HG03039 (cell line): ENCODE data around the gene NEU4.
"Not testable (repeated sequence)": the region's sequence is repeated elsewhere in the genome, so short reads cannot be mapped to it uniquely, and the experiment has no call there.

Source experiments
- ATAC-seq: cut with Tn5 transposase; IDR thresholded peaks from one replicate; pipeline ENCODE4 v1.9.1; 2021; ENCODE audit warnings: mild to moderate bottlenecking, moderate library complexity; ENCODE audit not compliant: unreplicated experiment

NEU4 gene

DNA sequence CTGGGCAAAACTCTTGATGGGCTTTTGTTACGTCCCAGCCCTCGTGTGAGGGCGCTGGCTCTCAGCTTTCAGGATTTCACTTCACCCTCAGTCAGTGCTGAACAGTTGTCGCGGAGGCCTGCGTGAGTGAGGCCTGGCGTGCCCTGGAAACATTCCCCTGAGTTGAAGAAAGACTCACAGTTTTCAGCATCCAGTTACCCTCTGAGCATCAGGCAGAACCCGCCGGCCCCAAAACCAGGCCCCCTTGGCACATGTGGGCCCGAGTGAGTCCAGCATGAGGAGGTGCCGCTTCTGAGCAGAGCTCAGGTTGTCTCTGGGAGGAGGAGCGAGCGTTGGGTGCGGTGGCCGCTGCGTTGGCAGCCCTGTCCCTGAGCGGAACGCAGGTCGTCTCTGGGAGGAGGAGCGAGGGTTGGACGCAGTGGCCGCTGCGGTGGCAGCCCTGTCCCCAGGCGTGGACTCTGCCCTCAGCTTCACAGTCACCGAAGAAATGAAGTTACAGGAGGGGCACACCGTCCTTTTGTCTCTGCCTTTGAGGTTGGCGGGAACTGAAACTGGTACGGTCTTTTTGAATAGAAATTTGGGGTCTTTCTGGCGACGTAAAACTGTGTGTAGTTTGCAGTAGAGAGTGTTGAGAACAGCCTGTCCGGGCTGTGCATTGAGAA, at the start of gene NEU4:
TSS of gene NEU4 (plus strand) at position 473 of the 662 bp plus-strand sequence. CDS start 5,292 bp downstream, outside the sequence.
- ATAC-seq, result no peak

GRCh38 chr2:241759893-241760292, 49.1 kb upstream of the NEU4 start:
- not testable (repeated sequence) for ATAC-seq

DNA sequence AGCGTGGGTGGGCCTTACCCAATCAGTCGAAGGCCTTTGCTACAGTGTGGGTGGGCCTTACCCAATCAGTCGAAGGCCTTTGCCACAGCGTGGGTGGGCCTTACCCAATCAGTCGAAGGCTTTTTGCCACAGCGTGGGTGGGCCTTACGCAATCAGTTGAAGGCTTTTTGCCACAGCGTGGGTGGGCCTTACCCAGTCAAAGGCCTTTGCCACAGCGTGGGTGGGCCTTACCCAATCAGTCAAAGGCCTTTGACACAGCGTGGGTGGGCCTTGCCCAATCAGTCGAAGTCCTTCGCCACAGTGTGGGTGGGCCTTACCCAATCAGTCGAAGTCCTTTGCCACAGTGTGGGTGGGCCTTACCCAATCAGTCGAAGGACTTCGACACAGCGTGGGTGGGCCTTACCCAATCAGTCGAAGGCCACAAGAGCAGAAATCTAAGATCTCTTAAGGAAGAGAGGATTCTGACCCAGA, 48.7 kb upstream of the NEU4 start:
- no peak for ATAC-seq

DNA sequence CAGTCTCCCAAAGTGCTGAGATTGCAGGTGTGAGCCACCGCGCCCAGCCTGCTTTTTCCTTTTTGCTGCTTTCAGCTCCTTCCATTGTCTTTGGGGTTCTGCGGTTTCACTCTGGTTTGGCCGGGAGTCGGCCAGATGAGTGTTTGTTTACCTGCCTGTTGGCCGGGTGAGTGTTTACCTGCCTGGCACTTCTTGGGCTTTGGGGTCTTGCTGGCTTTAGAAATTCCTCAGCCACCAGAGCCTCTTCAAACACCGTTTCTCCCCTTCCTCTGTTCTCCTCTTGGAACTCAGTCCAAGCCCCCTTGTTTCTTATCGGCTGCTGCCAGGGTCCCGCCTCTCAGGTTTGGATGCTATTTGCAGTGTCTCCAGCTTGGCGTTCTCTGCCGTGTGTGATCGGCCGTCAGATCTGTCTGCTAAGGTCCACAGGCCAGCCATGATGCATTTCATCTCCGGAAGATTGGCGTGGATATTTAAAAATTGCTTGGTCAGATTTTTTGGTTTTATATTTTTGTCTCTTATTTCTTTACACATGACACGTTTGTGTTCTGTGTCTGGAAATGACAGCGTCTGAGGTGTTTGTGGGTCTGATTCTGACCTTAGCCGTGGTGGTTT, 46.6 kb upstream of the NEU4 start:
- no peak for ATAC-seq

DNA sequence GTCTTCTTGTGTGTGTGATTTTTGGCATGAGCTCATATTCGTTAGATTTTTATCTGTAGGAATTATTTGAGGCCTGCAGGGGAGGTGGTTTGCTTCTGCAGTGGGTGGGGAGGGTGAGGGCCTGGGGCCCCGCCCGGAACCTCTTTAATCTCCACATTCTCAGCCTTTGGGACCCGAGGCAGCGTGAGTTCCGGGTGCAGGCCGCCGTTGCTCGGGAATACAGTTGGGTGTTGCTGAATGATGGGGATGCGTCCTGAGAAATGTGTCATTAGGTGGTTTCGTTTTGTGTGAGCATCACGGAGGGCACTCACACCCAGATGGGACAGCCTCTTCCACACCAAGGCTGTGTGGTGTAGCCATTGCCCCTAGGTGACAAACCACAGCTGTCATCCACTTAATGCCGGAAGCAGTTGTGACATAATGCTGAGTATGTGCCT, 46.0 kb upstream of the NEU4 start:
- ATAC-seq, result no peak

DNA sequence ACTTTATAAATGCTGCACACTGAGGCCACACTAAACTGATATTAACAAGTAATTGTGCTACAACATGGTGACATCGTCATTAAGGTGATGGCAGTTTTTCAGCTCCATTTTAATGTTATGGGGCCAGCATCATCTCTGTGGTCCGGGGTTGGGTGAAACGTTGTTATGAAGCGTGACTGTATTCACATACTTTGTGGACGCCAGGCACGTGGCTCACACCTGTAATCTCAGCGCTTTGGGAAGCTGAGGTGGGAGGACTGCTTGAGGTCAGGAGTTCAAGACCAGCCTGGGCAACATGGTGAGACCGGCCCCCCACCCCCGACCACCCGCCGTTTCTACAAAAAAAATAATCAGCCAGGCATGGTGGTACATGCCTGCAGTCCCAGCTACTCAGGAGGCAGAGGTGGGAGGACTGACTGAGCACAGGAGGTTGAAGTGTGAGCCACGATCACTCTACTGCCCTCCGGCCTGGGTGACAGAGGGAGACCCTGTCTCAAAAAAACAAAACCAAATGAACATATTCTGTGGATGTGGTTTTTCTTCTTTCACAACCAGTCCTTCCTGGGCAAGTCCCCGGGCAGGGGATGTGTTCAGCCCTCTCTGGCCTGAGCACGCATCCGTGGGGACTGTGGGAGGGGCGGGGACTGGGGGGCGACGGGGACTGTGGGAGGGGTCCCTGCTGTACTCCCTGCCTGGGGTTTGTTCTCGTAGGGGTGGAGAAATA, 45.3 kb upstream of the NEU4 start:
- no peak for ATAC-seq

DNA sequence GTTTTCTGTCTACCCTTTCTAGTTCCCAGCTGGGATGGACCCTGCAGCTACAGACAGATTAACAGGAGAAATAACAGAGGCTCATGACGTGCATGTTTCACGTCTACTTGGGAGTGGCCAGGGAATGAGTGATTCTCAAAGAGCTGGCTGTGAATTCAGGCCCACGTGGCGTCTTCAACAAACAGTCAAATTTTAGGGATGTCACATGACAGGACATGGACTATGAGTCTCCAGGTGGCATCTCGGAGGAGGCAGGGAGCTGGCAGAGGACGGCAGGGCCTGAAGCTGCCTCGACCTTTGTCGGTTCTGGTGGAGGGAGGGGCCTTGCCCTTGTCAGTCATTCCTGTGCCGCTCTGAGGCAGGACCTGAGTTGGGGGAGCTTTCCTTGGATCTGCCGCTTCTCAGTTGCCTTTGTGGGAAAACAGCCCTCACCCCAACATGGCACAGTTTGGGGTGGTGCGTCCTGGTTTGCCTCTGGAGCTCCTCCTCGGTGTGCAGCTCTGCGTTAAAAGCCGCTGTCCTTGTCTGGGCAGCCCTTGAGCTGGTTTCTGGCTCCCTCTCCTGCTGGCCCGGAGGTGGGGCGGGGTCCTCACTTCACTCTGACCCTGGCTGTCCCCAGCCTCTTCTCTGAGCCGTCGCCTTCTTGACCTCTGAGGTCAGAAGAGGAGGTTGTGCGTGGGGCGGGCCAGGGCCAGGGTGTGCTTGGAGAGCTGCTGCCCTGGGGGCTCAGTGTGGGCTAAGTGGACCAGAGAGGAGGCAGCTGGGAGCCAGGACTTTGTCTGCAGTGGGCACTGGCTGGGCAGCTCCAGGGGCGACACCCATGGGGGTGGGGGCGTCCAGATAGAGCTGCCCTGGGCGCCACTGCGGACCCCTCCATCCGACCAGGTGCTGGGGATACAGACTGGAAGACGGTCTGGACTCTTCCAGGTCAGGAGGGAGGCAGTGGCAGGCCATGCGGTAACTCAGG, 44.4 kb upstream of the NEU4 start:
- ATAC-seq, result no peak

DNA sequence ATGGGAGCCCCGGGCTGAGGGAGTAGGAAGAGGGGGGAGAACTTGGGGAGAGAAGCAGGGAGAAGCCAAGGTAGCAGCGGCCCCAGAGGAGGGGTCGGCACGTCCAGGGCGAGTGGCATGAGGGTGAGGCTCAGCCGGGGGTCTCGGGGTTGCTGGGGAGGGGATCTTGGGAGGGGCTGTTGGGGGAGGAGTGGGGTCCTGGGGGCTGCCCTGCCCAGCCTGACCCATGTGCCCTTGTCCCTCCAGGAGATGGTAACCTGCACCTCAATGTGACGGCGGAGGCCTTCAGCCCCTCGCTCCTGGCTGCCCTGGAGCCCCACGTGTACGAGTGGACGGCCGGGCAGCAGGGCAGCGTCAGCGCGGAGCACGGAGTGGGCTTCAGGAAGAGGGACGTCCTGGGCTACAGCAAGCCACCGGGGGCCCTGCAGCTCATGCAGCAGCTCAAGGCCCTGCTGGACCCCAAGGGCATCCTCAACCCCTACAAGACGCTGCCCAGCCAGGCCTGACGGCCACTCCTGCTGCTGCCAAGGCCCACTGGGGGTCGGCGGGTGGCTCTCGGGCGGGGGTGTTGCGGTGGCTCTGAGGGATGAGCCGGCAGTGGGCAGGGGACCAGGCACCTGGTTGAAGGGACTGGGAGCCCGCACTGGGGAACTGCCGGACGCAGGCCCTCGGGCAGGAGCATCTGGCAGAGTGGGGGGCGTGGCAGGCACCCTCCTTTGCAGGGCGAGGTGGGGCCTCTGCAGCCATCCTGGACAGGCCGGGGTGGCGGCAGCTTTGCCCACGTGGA, 41.3 kb upstream of the NEU4 start:
- no peak for ATAC-seq

DNA sequence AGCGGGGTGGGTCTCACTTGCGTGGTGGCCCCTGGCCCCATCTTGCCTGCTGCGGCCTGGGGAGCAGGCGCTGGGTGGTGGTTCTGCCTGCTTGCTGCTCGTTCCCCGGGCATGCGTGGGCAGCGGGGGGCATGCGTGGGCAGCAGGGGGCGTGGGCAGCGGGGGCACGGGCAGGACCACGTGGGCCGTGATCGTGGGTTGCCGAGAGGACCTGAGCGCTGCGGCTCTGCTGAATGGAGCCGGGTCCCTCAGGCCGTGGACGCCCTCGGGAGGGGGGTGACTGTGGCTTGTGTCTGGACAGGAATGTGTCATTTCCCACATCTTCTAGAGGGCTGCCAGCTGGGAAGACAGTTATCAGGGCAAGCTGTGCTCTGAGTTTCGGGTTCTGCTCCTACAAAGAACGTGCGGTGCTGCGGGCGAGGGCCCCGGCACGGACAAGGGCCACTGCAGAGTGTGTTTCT, 40.7 kb upstream of the NEU4 start:
- ATAC-seq, result no peak

DNA sequence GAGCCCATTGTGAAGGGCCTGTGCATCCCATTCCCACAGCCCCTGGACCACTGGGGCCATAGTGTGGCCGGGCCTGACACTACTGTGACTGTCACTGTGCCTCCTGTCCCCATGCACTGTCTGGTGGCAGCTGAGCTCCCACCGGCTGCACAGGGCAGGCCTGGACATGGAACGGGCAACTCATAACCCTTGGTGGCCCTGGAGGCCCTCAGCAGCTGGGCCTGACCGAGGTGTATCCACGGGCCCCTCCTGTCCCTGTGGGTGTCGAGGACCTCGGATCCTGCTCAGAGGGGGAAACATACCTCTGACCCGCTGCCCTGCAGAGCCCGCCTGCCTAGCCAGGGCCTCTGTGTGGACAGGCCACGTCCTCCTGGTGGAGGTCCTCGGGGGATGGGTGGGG, 40.1 kb upstream of the NEU4 start:
- ATAC-seq, result no peak

DNA sequence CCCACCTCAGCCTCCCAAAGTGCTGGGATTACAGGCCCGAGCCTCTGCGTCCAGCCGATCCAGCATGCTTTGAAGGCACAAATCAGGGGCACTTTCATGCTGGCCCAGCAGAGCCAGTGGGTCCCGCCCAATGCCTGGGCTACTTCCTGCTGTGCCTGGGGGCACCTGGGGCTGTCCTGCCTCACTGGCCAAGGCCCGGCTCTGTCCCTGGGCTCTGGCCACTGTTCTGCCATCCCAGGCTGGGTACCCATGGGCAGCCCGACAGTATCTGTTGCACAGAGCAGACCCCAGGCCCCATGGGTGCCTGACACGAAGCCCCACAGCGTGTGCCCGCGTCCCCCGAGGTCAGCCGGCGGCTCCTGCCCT, 39.2 kb upstream of the NEU4 start:
- ATAC-seq, result no peak

DNA sequence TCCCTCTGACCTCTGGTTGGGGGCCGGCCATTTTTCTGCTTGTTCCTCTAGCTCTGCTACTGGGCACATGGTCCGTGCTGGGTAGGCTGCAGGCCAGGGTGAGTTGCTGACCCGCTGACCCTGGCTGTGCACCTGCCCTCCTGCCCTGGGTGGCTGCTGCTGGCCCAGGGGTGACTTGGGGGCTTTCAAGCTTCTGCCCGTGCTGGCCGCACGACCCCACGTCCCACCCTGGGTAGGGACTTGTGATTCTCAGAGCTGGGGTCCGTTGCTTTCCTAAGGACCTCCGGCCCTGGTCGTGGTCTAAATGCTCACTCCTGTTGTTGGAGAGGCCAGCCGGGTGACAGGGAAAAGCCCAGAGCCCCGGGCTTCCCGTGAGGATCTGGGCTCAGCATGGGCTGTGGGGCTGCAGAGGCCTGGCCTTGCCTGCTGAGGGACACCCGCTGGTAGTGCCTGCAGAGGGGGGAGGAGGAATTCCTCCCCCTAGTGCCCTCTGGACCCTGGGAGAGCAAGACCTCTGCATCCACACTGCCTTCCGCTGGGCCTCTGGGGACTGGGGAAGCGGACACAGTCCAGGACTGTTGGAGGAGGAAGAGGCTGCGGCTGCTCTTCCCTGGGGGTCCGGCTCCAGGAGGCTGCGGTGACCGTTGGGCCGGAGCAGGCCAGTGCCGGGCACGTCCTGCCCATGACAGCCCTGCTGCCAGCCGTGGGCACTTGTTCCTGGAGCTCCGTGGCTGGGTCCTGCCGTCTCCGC, 38.6 kb upstream of the NEU4 start:
- ATAC-seq, result no peak

DNA sequence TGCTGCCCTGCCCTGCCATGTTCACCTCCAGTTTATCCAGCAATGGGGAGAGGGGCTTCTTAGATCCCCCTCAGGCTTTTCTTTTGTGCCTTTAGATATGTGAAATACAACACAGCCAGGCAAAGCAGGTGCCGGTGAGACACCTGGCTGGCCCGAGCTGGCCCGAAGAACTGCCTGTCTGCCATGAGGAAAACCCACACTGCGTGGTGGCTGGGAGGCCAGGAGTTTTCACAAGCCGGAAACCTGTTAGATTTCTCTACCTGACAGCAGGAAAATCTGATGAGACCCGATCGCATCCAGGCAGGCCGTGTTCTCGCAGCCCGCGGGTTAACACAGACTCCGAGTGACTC, 38.1 kb upstream of the NEU4 start:
- ATAC-seq, result no peak

DNA sequence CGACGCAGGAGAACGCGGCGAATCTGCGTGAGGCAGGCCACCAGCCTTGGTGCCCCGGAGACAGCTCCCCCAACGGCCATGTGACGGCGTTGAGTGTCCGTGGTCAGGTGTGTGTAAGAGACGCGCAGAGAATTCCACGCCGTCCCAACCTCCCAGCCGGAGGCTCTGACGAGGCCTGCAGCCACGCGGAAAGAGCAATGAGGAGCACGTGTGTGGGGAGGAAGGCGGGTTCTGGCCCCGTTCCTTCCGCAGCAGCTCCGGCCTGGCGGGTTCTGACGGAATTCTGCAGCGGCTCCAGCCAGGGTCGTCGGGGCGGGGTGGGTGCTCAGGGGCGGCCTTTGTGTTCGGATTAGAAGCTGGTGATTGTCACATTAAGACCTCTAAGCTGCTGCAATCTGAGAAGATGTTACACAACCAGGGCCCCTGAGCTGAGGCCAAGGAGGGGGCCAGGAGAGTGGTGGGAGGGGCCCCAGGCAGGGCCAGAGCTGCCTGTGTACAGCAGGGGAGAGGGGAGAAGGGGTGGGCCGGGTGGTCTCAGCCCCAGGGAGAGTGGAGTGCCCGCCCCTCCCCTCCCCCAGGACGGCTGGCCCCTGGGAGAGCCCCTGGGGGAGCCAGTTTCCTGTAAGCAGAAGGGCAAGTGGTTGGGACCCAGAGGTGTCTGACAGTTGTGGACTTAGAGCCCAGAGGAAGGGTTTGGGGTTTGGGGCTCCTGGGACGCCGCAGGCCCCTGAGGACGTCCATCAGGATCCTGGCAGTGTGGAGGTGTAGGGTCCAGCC, 37.5 kb upstream of the NEU4 start:
- no peak for ATAC-seq

DNA sequence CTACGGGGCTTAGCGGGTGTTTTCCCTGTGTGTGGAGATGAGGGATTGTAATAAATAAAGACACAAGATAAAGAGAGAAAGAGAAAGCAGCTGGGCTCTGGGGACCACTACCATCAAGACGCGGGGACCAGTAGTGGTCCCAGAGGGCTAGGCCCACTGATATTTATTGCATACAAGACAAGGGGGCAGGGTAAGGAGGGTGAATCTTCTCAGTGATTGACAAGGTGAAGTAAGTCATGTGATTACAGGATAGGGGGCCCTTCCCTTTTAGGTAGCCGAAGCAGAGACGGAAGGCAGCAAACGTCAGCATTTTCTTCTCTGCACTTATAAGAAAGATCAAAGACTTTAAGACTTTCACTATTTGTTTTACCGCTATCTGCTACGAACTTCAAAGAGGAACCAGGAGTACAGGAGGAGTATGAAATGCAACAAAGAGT, 36.9 kb upstream of the NEU4 start:
- ATAC-seq, result no peak

- ATAC-seq, result no peak
These were observed 35.2 kb upstream of the NEU4 start for GRCh38 chr2:241773511-241774418.

- no peak for ATAC-seq
These were observed 34.4 kb upstream of the NEU4 start for GRCh38 chr2:241774419-241775222.
